IMR-90 (cell line): ENCODE data around the gene HECW1. TPM values are rescaled to one million over a fixed set of nuclear protein-coding genes. Genes with fewer than 3 reads are reported as not detected.

Experiments
- ATAC-seq: fragments of 200-7000 bp; cut with Tn5 transposase; 2 replicates; pipeline ENCODE4 v1.9.1; 2020; ENCODE audit warnings: low read depth, mild to moderate bottlenecking, moderate library complexity
- BruUV-seq: library from RNA; stranded (reverse); fragments of 400-500 nt; replicated peaks from 2 replicates; lab custom pipeline; 2021; lab: Mats Ljungman, UMichigan
- CTCF ChIA-PET: fragments of 300-600 bp; formaldehyde crosslinking; extraction: SDS; loops from one replicate; lab custom pipeline; 2021; ENCODE audit warnings: antibody characterized with exemption; lab: Yijun Ruan, JAX
- POLR2A ChIA-PET: fragments of 300-600 bp; sonication (Branson Sonifier 250); formaldehyde crosslinking; loops from one replicate; lab custom pipeline; 2022; ENCODE audit warnings: antibody characterized with exemption; ENCODE audit not compliant: unreplicated experiment; lab: Charles Lee
- DNase-seq: peaks from one replicate; pipeline ENCODE4 v3.0.0; 2013
- H2AFZ ChIP-seq: replicated peaks from 2 replicates; pipeline ENCODE3; 2013; ENCODE audit warnings: low read length, mild to moderate bottlenecking; ENCODE audit not compliant: poor library complexity
- H2AK5ac ChIP-seq: 2 replicates; pipeline ENCODE4 v1.6.1; 2013; ENCODE audit warnings: low read depth, low read length, inconsistent platforms
- H2AK9ac ChIP-seq: replicated peaks from 2 replicates; pipeline ENCODE3; 2013; ENCODE audit warnings: mild to moderate bottlenecking, low read depth, low read length, moderate library complexity; ENCODE audit not compliant: poor library complexity
- H2BK120ac ChIP-seq: 2 replicates; pipeline ENCODE4 v1.6.1; 2013; ENCODE audit warnings: low read depth, low read length, inconsistent platforms
- H2BK15ac ChIP-seq: 3 replicates; pipeline ENCODE4 v1.6.1; 2013; ENCODE audit warnings: low read depth, low read length, inconsistent platforms
- H2BK20ac ChIP-seq: 2 replicates; pipeline ENCODE4 v1.6.1; 2013; ENCODE audit warnings: low read depth, mild to moderate bottlenecking, inconsistent platforms, low read length, moderate library complexity
- H2BK5ac ChIP-seq: 2 replicates; pipeline ENCODE4 v1.6.1; 2013; ENCODE audit warnings: mild to moderate bottlenecking, low read depth, low read length, inconsistent platforms; ENCODE audit not compliant: poor library complexity, severe bottlenecking
- H3K14ac ChIP-seq: replicated peaks from 2 replicates; pipeline ENCODE4 v1.6.1; 2013; ENCODE audit warnings: low read depth, low read length, inconsistent platforms
- H3K18ac ChIP-seq: 2 replicates; pipeline ENCODE4 v1.6.1; 2013; ENCODE audit warnings: low read depth, low read length, control low read depth
- H3K23ac ChIP-seq: 2 replicates; pipeline ENCODE4 v1.6.1; 2013; ENCODE audit warnings: low read depth, low read length, inconsistent platforms
- H3K27ac ChIP-seq: 2 replicates; pipeline ENCODE4 v1.5.1; 2013; ENCODE audit warnings: mild to moderate bottlenecking, control low read depth, low read length; ENCODE audit not compliant: insufficient read depth
- H3K27me3 ChIP-seq: 2 replicates; pipeline ENCODE4 v1.6.1; 2013; ENCODE audit warnings: low read length; ENCODE audit not compliant: control insufficient read depth, insufficient read depth
- H3K36me3 ChIP-seq: 2 replicates; pipeline ENCODE4 v1.6.1; 2013; ENCODE audit warnings: low read length, mixed read lengths; ENCODE audit not compliant: control insufficient read depth, insufficient read depth
- H3K4ac ChIP-seq: 2 replicates; pipeline ENCODE4 v1.6.1; 2013; ENCODE audit warnings: low read depth, low read length, inconsistent platforms
- H3K4me1 ChIP-seq: 2 replicates; pipeline ENCODE4 v1.6.1; 2013; ENCODE audit warnings: low read length, mixed read lengths; ENCODE audit not compliant: control insufficient read depth, insufficient read depth
- H3K4me2 ChIP-seq: 2 replicates; pipeline ENCODE4 v1.6.1; 2013; ENCODE audit warnings: low read depth, mild to moderate bottlenecking, control low read depth, low read length, moderate library complexity
- H3K4me3 ChIP-seq: 2 replicates; pipeline ENCODE4 v1.5.1; 2013; ENCODE audit warnings: low read depth, mild to moderate bottlenecking, control low read depth, low read length, moderate library complexity; ENCODE audit not compliant: insufficient read depth
- H3K56ac ChIP-seq: 2 replicates; pipeline ENCODE4 v1.6.1; 2013; ENCODE audit warnings: low read length, inconsistent platforms; ENCODE audit not compliant: insufficient read depth; ENCODE audit errors: extremely low read depth
- H3K79me1 ChIP-seq, 2 experiments: 2 replicates each; pipeline ENCODE4 v1.6.1; 2013; ENCODE audit warnings: low read length in 2 of 2, inconsistent platforms in 1 of 2, low read depth in 1 of 2
- H3K9ac ChIP-seq: 2 replicates; pipeline ENCODE4 v1.6.1; 2013; ENCODE audit warnings: low read depth, low read length, control low read depth
- H3K9me1 ChIP-seq: 2 replicates; pipeline ENCODE4 v1.6.1; 2013; ENCODE audit warnings: low read length, inconsistent platforms; ENCODE audit not compliant: insufficient read depth
- H3K9me3 ChIP-seq: 2 replicates; pipeline ENCODE4 v1.6.1; 2013; ENCODE audit warnings: low read length; ENCODE audit not compliant: control insufficient read depth, insufficient read depth
- H4K20me1 ChIP-seq: 2 replicates; pipeline ENCODE4 v1.6.1; 2013; ENCODE audit warnings: low read length, inconsistent platforms; ENCODE audit not compliant: insufficient read depth
- H4K5ac ChIP-seq: 2 replicates; pipeline ENCODE4 v1.6.1; 2013; ENCODE audit warnings: mild to moderate bottlenecking, low read depth, low read length, control low read depth
- H4K8ac ChIP-seq, 2 experiments: 2 replicates each; pipeline ENCODE4 v1.6.1; 2013; ENCODE audit warnings: low read depth in 2 of 2, low read length in 2 of 2, control low read depth in 1 of 2, inconsistent platforms in 1 of 2
- H4K91ac ChIP-seq: 2 replicates; pipeline ENCODE4 v1.6.1; 2013; ENCODE audit warnings: low read depth, low read length, inconsistent platforms; ENCODE audit not compliant: insufficient read depth
- CEBPB ChIP-seq: IDR thresholded peaks from 2 replicates; pipeline ENCODE4 v1.6.1; 2012; ENCODE audit warnings: low read depth, low read length, improper control_type of control experiment
- WGBS, 2 experiments: methylation state at CpG; one replicate each; pipeline versions ENCODE4 v1.1.5 to v1.1.7; 2013; ENCODE audit warnings: missing lambda C conversion rate in 2 of 2; ENCODE audit not compliant: insufficient read length in 1 of 2; ENCODE audit errors: extremely low coverage in 2 of 2; 5-methylcytosine and 5-hydroxymethylcytosine counted together
- dilution Hi-C: fragments of 300-500 bp; cut with HindIII; formaldehyde crosslinking; loops from one replicate; pipeline ENCODE4 v1.14.3; 2018; ENCODE audit warnings: low sequenced_read_pairs; ENCODE audit not compliant: unreplicated experiment
- in situ Hi-C: fragments of 300-500 bp; cut with MboI; formaldehyde crosslinking; loops from 3 replicates; pipeline ENCODE4 v1.14.3; 2019; ENCODE audit warnings: low sequenced_read_pairs, inconsistent platforms, mixed read lengths
- intact Hi-C: fragments of 100-400 bp; cut with micrococcal nuclease; formaldehyde crosslinking; loops from 2 replicates; pipeline ENCODE4 v1.10.0; 2022
- polyA plus RNA-seq, 3 experiments: library from polyadenylated mRNA; depleted of rRNA; stranded (reverse); fragments of >200 nt; gene quantifications; 2 replicates each; pipeline ENCODE4 v1.2.3, GENCODE V29; 2012; ENCODE audit warnings: low replicate concordance in 1 of 3
- total RNA-seq: library from RNA; depleted of rRNA; stranded (reverse); fragments of >200 nt; gene quantifications from 2 replicates; pipeline ENCODE4 v1.2.3, GENCODE V29; 2012
- TF ChIP-seq, protein P1 (sequence below): fragments of 150-350 bp; IDR thresholded peaks from 2 replicates; pipeline ENCODE4 v1.6.1; 2017; ENCODE audit warnings: mild to moderate bottlenecking, antibody characterized with exemption, low read length, low read depth

The HECW1 gene
- total and polyA plus RNA-seq, 2 of the 4 experiments (the other 2 are of a cell fraction), result 0.56 to 1.3 TPM

DNA sequence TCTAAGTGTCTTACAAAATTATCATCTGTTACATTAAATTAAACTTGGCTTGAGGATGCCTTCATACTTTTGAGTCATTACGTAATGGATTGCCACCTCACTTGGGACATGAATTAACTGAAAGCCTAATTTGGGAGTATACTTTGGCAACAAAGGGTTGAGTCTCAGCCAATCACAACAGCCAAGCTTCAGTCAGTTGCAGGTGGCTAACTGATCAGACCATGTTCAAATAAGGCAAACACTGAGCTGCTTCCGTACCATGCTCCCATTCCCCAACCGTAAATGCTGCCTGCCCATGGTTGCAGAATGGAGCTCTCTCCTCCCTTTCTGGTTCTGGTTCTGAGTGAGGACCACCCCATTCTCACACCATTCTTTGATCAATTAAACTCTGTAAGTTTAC is 377.6 kb downstream of the HECW1 start:
- Histone ChIP-seq H3K56ac (no peak overlapping the region), H3K4me1 (no peaks in the 10 kb centered on the region; the same call in 1 of the 2 replicates), H3K4me3 (no peak overlapping the region), H3K14ac (no peak overlapping the region), H2BK20ac (no peak overlapping the region), H3K4ac (no peak overlapping the region), H4K20me1 (no peaks in the 10 kb centered on the region), H4K8ac (no peak overlapping the region), H3K23ac (no peak overlapping the region), H3K9ac (no peak overlapping the region), H2BK15ac (no peak overlapping the region), H2AK5ac (no peak overlapping the region), H2AK9ac (no peak overlapping the region), H3K9me3 (no peaks in the 10 kb centered on the region), H3K4me2 (no peak overlapping the region), H3K27ac (no peak overlapping the region), H2BK5ac (no peak overlapping the region), H3K18ac (no peak overlapping the region), H3K27me3 (peaks cover 36% of the 10 kb centered on the region), H3K36me3 (no peaks in the 10 kb centered on the region), H3K79me1 (no peaks in the 10 kb centered on the region), H3K9me1 (no peaks in the 10 kb centered on the region; the same call in 1 of the 2 replicates), H2AFZ (no peak overlapping the region), H4K91ac (no peak overlapping the region), H2BK120ac (no peak overlapping the region), H4K5ac (no peak overlapping the region)
- TF ChIP-seq CEBPB, result 0 out of 2 replicates have a peak, but pooled peaks have one; percentile 11
- TF ChIP-seq, protein P1, sequence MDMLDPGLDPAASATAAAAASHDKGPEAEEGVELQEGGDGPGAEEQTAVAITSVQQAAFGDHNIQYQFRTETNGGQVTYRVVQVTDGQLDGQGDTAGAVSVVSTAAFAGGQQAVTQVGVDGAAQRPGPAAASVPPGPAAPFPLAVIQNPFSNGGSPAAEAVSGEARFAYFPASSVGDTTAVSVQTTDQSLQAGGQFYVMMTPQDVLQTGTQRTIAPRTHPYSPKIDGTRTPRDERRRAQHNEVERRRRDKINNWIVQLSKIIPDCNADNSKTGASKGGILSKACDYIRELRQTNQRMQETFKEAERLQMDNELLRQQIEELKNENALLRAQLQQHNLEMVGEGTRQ, result no peak
- in situ Hi-C loops, result no loop called here
- intact Hi-C loops, result no loop called here
- no TSS peak for BruUV-seq
- dilution Hi-C loops, result no loop called here
- DNase-seq (no peak), ATAC-seq (no peak)
- 100% methylated on average over 2 of the region's 3 CpGs; no CpG with 5 or more reads in 1 of the 2 experiments for WGBS, 2 experiments
- CTCF ChIA-PET, result no interaction called here
- POLR2A ChIA-PET, result no interaction called here
